Natural killer cell (primary cell): ENCODE data around the gene NPHP3. TPM values are rescaled to one million over a fixed set of nuclear protein-coding genes. Genes with fewer than 3 reads are reported as not detected.
"Not testable (repeated sequence)": the region's sequence is repeated elsewhere in the genome, so short reads cannot be mapped to it uniquely, and the experiment has no call there.

Source experiments
- ATAC-seq, 3 donors: fragments of 150-1000 bp in 2 of 3; fragments of 200-7000 bp in 1 of 3; cut with Tn5 transposase; 1 replicate in 1 of 3; 2 replicates in 2 of 3; pipeline ENCODE4 v1.10.0; 2021; ENCODE audit warnings: mild to moderate bottlenecking in 2 of 3, moderate library complexity in 2 of 3
- DNase-seq, 2 donors: peaks; one replicate each; pipeline versions ENCODE4 v3.0.0 to v3.0.0-alpha.2; 2013 to 2021; ENCODE audit warnings: mixed read lengths in 1 of 2
- H3K27ac ChIP-seq: one replicate; pipeline ENCODE4 v1.5.1; 2013; ENCODE audit warnings: mild to moderate bottlenecking, low read length
- H3K27me3 ChIP-seq: one replicate; pipeline ENCODE4 v1.6.1; 2013; ENCODE audit warnings: low read length; ENCODE audit not compliant: control insufficient read depth, insufficient read depth
- H3K36me3 ChIP-seq: one replicate; pipeline ENCODE4 v1.6.1; 2013; ENCODE audit warnings: low read length; ENCODE audit not compliant: control insufficient read depth, insufficient read depth
- H3K4me1 ChIP-seq: one replicate; pipeline ENCODE4 v1.6.1; 2013; ENCODE audit warnings: low read length; ENCODE audit not compliant: control insufficient read depth, insufficient read depth
- H3K4me3 ChIP-seq: one replicate; pipeline ENCODE4 v1.5.1; 2013; ENCODE audit warnings: low read length
- H3K9me3 ChIP-seq: one replicate; pipeline ENCODE4 v1.6.1; 2013; ENCODE audit warnings: low read length; ENCODE audit not compliant: control insufficient read depth, insufficient read depth
- H3K27ac Mint-ChIP-seq, 2 donors: one replicate each; pipeline ENCODE4 v1.8.0; 2022; ENCODE audit warnings: mild to moderate bottlenecking in 2 of 2, mixed read lengths in 2 of 2, moderate library complexity in 1 of 2
- H3K27me3 Mint-ChIP-seq, 2 donors: one replicate each; pipeline ENCODE4 v1.8.0; 2022; ENCODE audit warnings: low read depth in 2 of 2, mixed read lengths in 2 of 2
- H3K36me3 Mint-ChIP-seq: one replicate; pipeline ENCODE4 v1.8.0; 2022; ENCODE audit warnings: mixed read lengths
- H3K4me1 Mint-ChIP-seq, 2 donors: one replicate each; pipeline ENCODE4 v1.8.0; 2022; ENCODE audit warnings: mixed read lengths in 2 of 2
- H3K4me3 Mint-ChIP-seq: one replicate; pipeline ENCODE4 v1.8.0; 2022; ENCODE audit warnings: mild to moderate bottlenecking, moderate library complexity, mixed read lengths
- H3K9me3 Mint-ChIP-seq, 2 donors: one replicate each; pipeline ENCODE4 v1.8.0; 2022; ENCODE audit warnings: mixed read lengths in 2 of 2
- CTCF ChIP-seq: fragments of 200-600 bp; IDR thresholded peaks from one replicate; pipeline ENCODE4 v1.8.0; 2022; ENCODE audit warnings: antibody characterized with exemption
- WGBS: methylation state at CpG from one replicate; pipeline ENCODE4 v1.1.7; 2013; ENCODE audit warnings: missing lambda C conversion rate; ENCODE audit not compliant: insufficient coverage; 5-methylcytosine and 5-hydroxymethylcytosine counted together
- intact Hi-C: fragments of 100-400 bp; cut with micrococcal nuclease; formaldehyde crosslinking; loops from one replicate; pipeline ENCODE4 v1.14.2; 2022
- total RNA-seq, 4 donors: library from RNA; stranded (reverse); fragments of 120-200 nt in 1 of 4; gene quantifications; one replicate each; pipeline versions ENCODE4 v1.2.3 to v1.2.4, GENCODE V29; 2013 to 2022

Gene NPHP3
- total RNA-seq, 3 donors from 2014 or later (not counting 1 experiment from before 2014, with no cell fraction given), result 17.9 to 20.1 (median 20.0) TPM

DNA sequence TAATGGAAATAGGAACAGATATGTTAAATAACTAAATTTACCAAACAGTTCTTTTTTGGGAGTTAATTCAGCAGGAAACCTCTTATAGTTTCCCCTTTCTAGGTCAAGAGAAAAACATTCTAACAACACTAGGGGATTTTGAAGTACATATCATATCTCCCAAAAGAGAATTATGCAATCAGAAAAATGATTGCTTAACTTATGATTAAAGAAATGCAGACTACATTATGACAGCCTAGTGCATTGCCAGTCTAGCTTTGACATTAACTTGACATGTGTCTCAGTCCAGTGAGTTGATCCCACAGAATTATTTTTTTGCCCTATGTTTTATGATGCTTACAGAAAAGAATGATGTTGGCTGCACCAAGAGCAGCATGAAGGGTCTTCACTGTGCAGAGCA, 31.7 kb upstream of the NPHP3 start:
- ATAC-seq, result no peak
- Mint-ChIP-seq H3K4me1 (no peaks in the 10 kb centered on the region), H3K4me3 (no peak overlapping the region), H3K9me3 (no peaks in the 10 kb centered on the region), H3K27ac (no peak overlapping the region), H3K27me3 (peaks cover 16 to 27% of the 10 kb centered on the region in 2 donors), H3K36me3 (no peaks in the 10 kb centered on the region)
- peaks cover 2% of the 10 kb centered on the region for H3K27me3 ChIP-seq
- no peak overlapping the region for H3K27ac ChIP-seq
- no peaks in the 10 kb centered on the region for H3K9me3 ChIP-seq
- no peaks in the 10 kb centered on the region for H3K36me3 ChIP-seq
- no peak for DNase-seq
- no peaks in the 10 kb centered on the region for H3K4me1 ChIP-seq
- no peak for TF ChIP-seq CTCF
- H3K4me3 ChIP-seq, result no peak overlapping the region
- intact Hi-C loops, result no loop called here

GRCh38 chr3:132749786-132750185, 27.6 kb upstream of the NPHP3 start:
- no peaks in the 10 kb centered on the region for H3K36me3 Mint-ChIP-seq
- TF ChIP-seq CTCF, result no peak
- H3K4me3 ChIP-seq, result no peak overlapping the region

DNA sequence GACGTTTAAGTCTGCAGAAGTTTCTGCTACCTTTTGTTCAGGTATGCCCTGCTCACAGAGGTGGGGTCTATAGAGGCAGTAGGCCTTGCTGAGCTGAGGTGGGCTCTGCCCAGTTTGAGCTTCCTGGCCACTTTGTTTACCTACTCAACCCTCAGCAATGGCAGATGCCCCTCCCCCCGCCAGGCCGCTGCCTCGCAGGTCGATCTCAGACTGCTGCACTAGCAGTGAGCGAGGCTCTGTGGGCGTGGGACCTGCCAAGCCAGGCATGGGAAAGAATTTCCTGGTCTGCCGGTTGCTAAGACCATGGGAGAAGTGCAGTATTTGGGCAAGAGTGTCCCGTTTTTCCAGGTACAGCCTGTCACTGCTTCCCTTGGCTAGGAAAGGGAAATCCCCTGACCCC, 24.5 kb upstream of the NPHP3 start:
- H3K9me3 Mint-ChIP-seq, H3K4me3 Mint-ChIP-seq, ATAC-seq, H3K9me3 ChIP-seq, H3K36me3 ChIP-seq, DNase-seq, H3K27ac Mint-ChIP-seq, H3K4me1 ChIP-seq, H3K36me3 Mint-ChIP-seq, H3K27me3 ChIP-seq, H3K4me1 Mint-ChIP-seq, H3K4me3 ChIP-seq, intact Hi-C loops, H3K27ac ChIP-seq: not testable (repeated sequence)
- peaks cover 22 to 51% of the 10 kb centered on the region in 2 donors for H3K27me3 Mint-ChIP-seq
- 90% methylated on average over 9 of the region's 9 CpGs for WGBS

More at GRCh38 chr3:132749786-132750185, 27.6 kb upstream of the NPHP3 start:
- H3K36me3 ChIP-seq, result no peaks in the 10 kb centered on the region
- H3K9me3 ChIP-seq, result no peaks in the 10 kb centered on the region
- H3K4me1 ChIP-seq, result no peaks in the 10 kb centered on the region
- H3K4me3 Mint-ChIP-seq, result no peak overlapping the region
- no peak overlapping the region for H3K27ac Mint-ChIP-seq
- intact Hi-C loops, result no loop called here
- H3K27me3 Mint-ChIP-seq, result peaks cover 12 to 31% of the 10 kb centered on the region in 2 donors
- H3K9me3 Mint-ChIP-seq, result no peaks in the 10 kb centered on the region
- no CpG with 5 or more reads among the region's 1 CpG for WGBS
- no peak overlapping the region for H3K27ac ChIP-seq
- ATAC-seq, result no peak
- peaks cover 2% of the 10 kb centered on the region for H3K27me3 ChIP-seq
- no peak for DNase-seq
- no peaks in the 10 kb centered on the region for H3K4me1 Mint-ChIP-seq

DNA sequence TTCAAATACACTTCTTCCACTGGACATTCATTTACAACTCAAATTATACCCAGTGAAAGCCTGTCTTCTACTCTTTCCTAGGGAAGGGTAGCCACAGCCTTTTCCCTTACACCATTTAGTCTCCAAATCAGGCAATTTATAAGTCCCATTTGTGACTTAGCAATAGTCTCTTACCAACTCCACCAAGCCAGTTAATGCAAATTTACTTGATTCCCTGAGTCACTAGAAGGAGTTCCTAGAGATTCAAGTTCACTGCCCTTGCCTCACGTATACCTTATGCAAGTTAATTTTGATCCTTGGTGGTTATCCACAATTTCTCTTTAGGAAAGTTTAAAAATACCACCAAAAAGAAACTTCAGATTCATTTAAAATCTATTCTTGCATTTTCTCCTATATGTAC, 16.1 kb upstream of the NPHP3 start:
- no peak for TF ChIP-seq CTCF
- Histone ChIP-seq H3K36me3 (no peaks in the 10 kb centered on the region), H3K4me1 (no peaks in the 10 kb centered on the region), H3K9me3 (no peaks in the 10 kb centered on the region), H3K27me3 (peaks cover 4% of the 10 kb centered on the region), H3K4me3 (no peak overlapping the region), H3K27ac (no peak overlapping the region)
- Mint-ChIP-seq H3K9me3 (no peaks in the 10 kb centered on the region), H3K4me3 (no peak overlapping the region), H3K27me3 (peaks cover 24 to 54% of the 10 kb centered on the region in 2 donors), H3K27ac (no peak overlapping the region), H3K36me3 (no peaks in the 10 kb centered on the region), H3K4me1 (no peaks in the 10 kb centered on the region)
- no peak for DNase-seq
- ATAC-seq, result no peak
- intact Hi-C loops, result no loop called here
- WGBS, result 67% methylated on average over 1 of the region's 1 CpG
